HEK293 (cell line): ENCODE results near the gene SLC6A6.

Source experiments
- CTCF ChIA-PET: fragments of 350-600 bp; formaldehyde crosslinking; extraction: SDS; loops from one replicate; lab custom pipeline; 2021; ENCODE audit warnings: antibody characterized with exemption; lab: Yijun Ruan, JAX
- POLR2A ChIA-PET: fragments of 300-600 bp; formaldehyde crosslinking; extraction: SDS; loops from one replicate; lab custom pipeline; 2020; ENCODE audit warnings: antibody characterized with exemption, inconsistent platforms; lab: Yijun Ruan, JAX
- H3K27ac ChIP-seq: fragments of 200-500 bp; sonication (Bioruptor generic); 2 replicates; pipeline ENCODE4 v1.5.1; 2014; ENCODE audit warnings: low read depth, low read length, control low read depth, inconsistent platforms; ENCODE audit errors: extremely low read depth
- H3K36me3 ChIP-seq, 2 experiments: fragments of 200-500 bp in 1 of 2; sonication (Bioruptor generic) in 1 of 2; 1 replicate in 1 of 2; 2 replicates in 1 of 2; pipeline ENCODE4 v1.5.1; 2014 to 2017; ENCODE audit warnings: inconsistent platforms in 2 of 2, low read length in 2 of 2; ENCODE audit not compliant: control insufficient read depth in 2 of 2, insufficient read depth in 1 of 2
- H3K4me1 ChIP-seq: fragments of 200-500 bp; sonication (Bioruptor generic); 2 replicates; pipeline ENCODE4 v1.5.1; 2014; ENCODE audit warnings: mild to moderate bottlenecking, low read length, inconsistent platforms; ENCODE audit not compliant: control insufficient read depth, insufficient read depth
- H3K4me3 ChIP-seq: 2 replicates; pipeline ENCODE4 v1.5.1; 2011; ENCODE audit warnings: low read depth, mild to moderate bottlenecking, control low read depth, low read length, moderate library complexity
- H3K9me3 ChIP-seq: fragments of 200-500 bp; sonication (Bioruptor generic); 2 replicates; pipeline ENCODE4 v1.5.1; 2014; ENCODE audit warnings: low read depth, low read length, inconsistent platforms; ENCODE audit not compliant: control insufficient read depth, insufficient read depth
- GLI2 ChIP-seq: fragments of 450-650 bp; formaldehyde crosslinking; IDR thresholded peaks from 2 replicates; pipeline ENCODE4; 2017; ENCODE audit warnings: missing biosample characterization, missing genetic modification characterization, low read depth, borderline replicate concordance
- GLIS2 ChIP-seq: fragments of 450-650 bp; formaldehyde crosslinking; IDR thresholded peaks from 2 replicates; pipeline ENCODE4 v1.5.1; 2016; ENCODE audit warnings: missing biosample characterization, missing genetic modification characterization
- KLF1 ChIP-seq: fragments of 450-650 bp; formaldehyde crosslinking; IDR thresholded peaks from 2 replicates; pipeline ENCODE4 v1.5.1; 2016; ENCODE audit warnings: missing biosample characterization, missing genetic modification characterization
- REPIN1 ChIP-seq: fragments of 450-650 bp; formaldehyde crosslinking; IDR thresholded peaks from 2 replicates; pipeline ENCODE4 v1.5.1; 2017; ENCODE audit warnings: missing biosample characterization, missing genetic modification characterization, low read depth
- SP3 ChIP-seq: fragments of 450-650 bp; formaldehyde crosslinking; IDR thresholded peaks from 2 replicates; pipeline ENCODE4 v1.5.1; 2016; ENCODE audit warnings: missing biosample characterization, missing genetic modification characterization
- TCF7L2 ChIP-seq: IDR thresholded peaks from 2 replicates; pipeline ENCODE4 v1.6.1; 2011; ENCODE audit warnings: low read depth, mild to moderate bottlenecking, inconsistent platforms, low read length, moderate library complexity, borderline replicate concordance
- ZBTB7A ChIP-seq: fragments of 450-650 bp; formaldehyde crosslinking; IDR thresholded peaks from 2 replicates; pipeline ENCODE4 v1.5.1; 2016; ENCODE audit warnings: low read depth, missing biosample characterization, missing genetic modification characterization
- ZFP69B ChIP-seq: fragments of 450-650 bp; formaldehyde crosslinking; IDR thresholded peaks from 2 replicates; pipeline ENCODE4 v1.5.1; 2016; ENCODE audit warnings: missing biosample characterization, missing genetic modification characterization
- ZIC2 ChIP-seq: fragments of 450-650 bp; formaldehyde crosslinking; IDR thresholded peaks from 2 replicates; pipeline ENCODE4 v1.5.1; 2016; ENCODE audit warnings: missing biosample characterization, missing genetic modification characterization
- ZNF174 ChIP-seq: fragments of 450-650 bp; formaldehyde crosslinking; IDR thresholded peaks from 2 replicates; pipeline ENCODE4 v1.5.0; 2017; ENCODE audit warnings: missing biosample characterization, mild to moderate bottlenecking, missing genetic modification characterization
- ZNF211 ChIP-seq: fragments of 450-650 bp; formaldehyde crosslinking; IDR thresholded peaks from 2 replicates; pipeline ENCODE4 v1.5.1; 2016; ENCODE audit warnings: low read depth, missing biosample characterization, missing genetic modification characterization
- ZNF394 ChIP-seq: fragments of 450-650 bp; formaldehyde crosslinking; IDR thresholded peaks from 2 replicates; pipeline ENCODE4 v1.5.1; 2016; ENCODE audit warnings: missing biosample characterization, missing genetic modification characterization, mild to moderate bottlenecking, moderate library complexity, borderline replicate concordance
- ZNF433 ChIP-seq: fragments of 450-650 bp; formaldehyde crosslinking; IDR thresholded peaks from 2 replicates; pipeline ENCODE4 v1.5.1; 2016; ENCODE audit warnings: missing biosample characterization, missing genetic modification characterization, low read depth
- ZNF561 ChIP-seq: fragments of 450-650 bp; IDR thresholded peaks from 2 replicates; pipeline ENCODE4 v1.5.1; 2018; ENCODE audit warnings: missing biosample characterization, missing genetic modification characterization, borderline replicate concordance
- ZNF626 ChIP-seq: fragments of 450-650 bp; sonication (Bioruptor Pico); formaldehyde crosslinking; IDR thresholded peaks from 2 replicates; pipeline ENCODE4 v1.5.1; 2018; ENCODE audit warnings: missing biosample characterization, missing genetic modification characterization, inconsistent platforms
- ZSCAN30 ChIP-seq: fragments of 450-650 bp; IDR thresholded peaks from 2 replicates; pipeline ENCODE4 v1.5.1; 2018; ENCODE audit warnings: missing biosample characterization, mild to moderate bottlenecking, missing genetic modification characterization, moderate library complexity
- TF ChIP-seq, protein P1 (sequence below): fragments of 450-650 bp; formaldehyde crosslinking; IDR thresholded peaks from 2 replicates; pipeline ENCODE4 v1.5.1; 2016; ENCODE audit warnings: missing biosample characterization, missing genetic modification characterization, borderline replicate concordance
- TF ChIP-seq, protein P2 (sequence below): fragments of 450-650 bp; formaldehyde crosslinking; IDR thresholded peaks from 2 replicates; pipeline ENCODE4 v1.5.1; 2016; ENCODE audit warnings: missing biosample characterization, missing genetic modification characterization
- TF ChIP-seq, protein P3 (sequence below): fragments of 450-650 bp; formaldehyde crosslinking; IDR thresholded peaks from 2 replicates; pipeline ENCODE4 v1.5.1; 2016; ENCODE audit warnings: missing biosample characterization, missing genetic modification characterization
- TF ChIP-seq, protein P4 (sequence below): fragments of 450-650 bp; formaldehyde crosslinking; IDR thresholded peaks from 2 replicates; pipeline ENCODE4 v1.5.1; 2016; ENCODE audit warnings: missing biosample characterization, missing genetic modification characterization
- TF ChIP-seq, protein P5 (sequence below): fragments of 450-650 bp; formaldehyde crosslinking; IDR thresholded peaks from 2 replicates; pipeline ENCODE4 v1.5.1; 2017; ENCODE audit warnings: missing biosample characterization, mild to moderate bottlenecking, missing genetic modification characterization, moderate library complexity

SLC6A6 gene

DNA sequence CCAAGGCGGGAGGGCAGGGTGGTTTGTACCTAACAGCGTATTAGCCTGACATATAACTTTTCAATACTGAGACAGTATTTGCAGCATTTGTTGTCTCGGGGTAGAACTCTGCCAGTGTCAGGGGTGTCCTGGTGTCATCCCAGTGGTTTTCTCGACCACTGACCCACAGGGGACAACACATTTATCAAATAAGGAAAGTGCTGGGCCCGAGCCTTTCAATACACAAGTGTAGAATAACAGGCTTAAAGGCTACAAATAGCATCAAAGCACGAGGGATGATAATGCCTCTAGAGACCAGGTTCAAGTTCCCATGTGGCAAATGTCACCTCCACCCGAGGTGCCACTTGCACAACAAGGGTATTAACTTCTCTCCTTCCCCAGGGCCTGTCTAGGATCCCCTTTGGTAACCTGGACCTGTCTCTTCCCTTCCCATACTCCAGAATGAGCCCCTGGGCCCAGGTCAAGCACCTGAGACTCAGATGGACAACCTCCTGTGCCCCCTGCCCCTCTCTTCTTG lies 9.5 kb upstream of the SLC6A6 start (continued):
- TF ChIP-seq ZNF626 (tag by site-specific recombination) = no peak
- no peak for TF ChIP-seq SP3
- TF ChIP-seq ZNF561 (tag by site-specific recombination) = no peak
- TF ChIP-seq, protein P1, sequence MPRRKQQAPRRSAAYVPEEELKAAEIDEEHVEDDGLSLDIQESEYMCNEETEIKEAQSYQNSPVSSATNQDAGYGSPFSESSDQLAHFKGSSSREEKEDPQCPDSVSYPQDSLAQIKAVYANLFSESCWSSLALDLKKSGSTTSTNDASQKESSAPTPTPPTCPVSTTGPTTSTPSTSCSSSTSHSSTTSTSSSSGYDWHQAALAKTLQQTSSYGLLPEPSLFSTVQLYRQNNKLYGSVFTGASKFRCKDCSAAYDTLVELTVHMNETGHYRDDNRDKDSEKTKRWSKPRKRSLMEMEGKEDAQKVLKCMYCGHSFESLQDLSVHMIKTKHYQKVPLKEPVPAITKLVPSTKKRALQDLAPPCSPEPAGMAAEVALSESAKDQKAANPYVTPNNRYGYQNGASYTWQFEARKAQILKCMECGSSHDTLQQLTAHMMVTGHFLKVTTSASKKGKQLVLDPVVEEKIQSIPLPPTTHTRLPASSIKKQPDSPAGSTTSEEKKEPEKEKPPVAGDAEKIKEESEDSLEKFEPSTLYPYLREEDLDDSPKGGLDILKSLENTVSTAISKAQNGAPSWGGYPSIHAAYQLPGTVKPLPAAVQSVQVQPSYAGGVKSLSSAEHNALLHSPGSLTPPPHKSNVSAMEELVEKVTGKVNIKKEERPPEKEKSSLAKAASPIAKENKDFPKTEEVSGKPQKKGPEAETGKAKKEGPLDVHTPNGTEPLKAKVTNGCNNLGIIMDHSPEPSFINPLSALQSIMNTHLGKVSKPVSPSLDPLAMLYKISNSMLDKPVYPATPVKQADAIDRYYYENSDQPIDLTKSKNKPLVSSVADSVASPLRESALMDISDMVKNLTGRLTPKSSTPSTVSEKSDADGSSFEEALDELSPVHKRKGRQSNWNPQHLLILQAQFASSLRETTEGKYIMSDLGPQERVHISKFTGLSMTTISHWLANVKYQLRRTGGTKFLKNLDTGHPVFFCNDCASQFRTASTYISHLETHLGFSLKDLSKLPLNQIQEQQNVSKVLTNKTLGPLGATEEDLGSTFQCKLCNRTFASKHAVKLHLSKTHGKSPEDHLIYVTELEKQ = no peak
- no peak for TF ChIP-seq GLI2 (tag by site-specific recombination)
- TF ChIP-seq, protein P2, sequence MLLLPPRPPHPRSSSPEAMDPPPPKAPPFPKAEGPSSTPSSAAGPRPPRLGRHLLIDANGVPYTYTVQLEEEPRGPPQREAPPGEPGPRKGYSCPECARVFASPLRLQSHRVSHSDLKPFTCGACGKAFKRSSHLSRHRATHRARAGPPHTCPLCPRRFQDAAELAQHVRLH = no peak
- no peak for TF ChIP-seq REPIN1 (tag by site-specific recombination)
- TF ChIP-seq GLIS2 (tag by site-specific recombination) = no peak
- TF ChIP-seq ZNF211 (tag by site-specific recombination) = no peak
- TF ChIP-seq, protein P3, sequence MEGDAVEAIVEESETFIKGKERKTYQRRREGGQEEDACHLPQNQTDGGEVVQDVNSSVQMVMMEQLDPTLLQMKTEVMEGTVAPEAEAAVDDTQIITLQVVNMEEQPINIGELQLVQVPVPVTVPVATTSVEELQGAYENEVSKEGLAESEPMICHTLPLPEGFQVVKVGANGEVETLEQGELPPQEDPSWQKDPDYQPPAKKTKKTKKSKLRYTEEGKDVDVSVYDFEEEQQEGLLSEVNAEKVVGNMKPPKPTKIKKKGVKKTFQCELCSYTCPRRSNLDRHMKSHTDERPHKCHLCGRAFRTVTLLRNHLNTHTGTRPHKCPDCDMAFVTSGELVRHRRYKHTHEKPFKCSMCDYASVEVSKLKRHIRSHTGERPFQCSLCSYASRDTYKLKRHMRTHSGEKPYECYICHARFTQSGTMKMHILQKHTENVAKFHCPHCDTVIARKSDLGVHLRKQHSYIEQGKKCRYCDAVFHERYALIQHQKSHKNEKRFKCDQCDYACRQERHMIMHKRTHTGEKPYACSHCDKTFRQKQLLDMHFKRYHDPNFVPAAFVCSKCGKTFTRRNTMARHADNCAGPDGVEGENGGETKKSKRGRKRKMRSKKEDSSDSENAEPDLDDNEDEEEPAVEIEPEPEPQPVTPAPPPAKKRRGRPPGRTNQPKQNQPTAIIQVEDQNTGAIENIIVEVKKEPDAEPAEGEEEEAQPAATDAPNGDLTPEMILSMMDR = no peak
- no peak for TF ChIP-seq ZNF433 (tag by site-specific recombination)
- TF ChIP-seq, all 188 proteins: peak for 0

DNA sequence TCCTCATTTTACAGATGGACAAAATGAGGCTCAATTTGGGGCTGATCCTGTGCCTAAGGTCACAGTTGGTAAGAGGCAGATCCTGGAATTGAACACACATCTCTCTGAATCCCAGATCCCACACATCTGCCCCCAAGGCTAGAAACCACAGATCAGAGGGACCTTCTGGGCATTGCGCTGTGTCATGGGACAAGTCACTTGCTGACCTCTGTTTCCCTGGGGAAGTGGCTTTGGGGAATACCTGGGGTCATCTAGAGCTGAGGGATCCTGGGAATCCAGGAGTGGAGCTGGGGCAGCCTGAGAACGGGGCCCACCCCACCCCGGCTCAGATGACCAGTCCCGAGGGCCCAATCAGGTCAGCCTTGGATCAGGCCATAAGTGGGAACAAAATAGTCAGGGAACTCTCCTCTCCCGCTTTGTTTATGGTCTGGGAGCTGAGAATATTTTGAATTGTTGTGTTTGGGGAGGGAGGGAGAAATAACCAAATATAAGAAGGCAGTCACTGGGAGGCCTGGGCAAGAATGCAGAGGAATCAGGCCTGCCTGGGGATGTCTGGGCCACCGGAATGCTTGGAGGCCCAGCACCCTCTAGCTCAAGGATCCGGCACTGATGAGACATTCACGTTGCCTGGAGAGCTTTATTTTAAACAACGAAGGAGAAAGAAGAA lies 8.8 kb upstream of the SLC6A6 start:
- H3K9me3 ChIP-seq = no peaks in the 10 kb centered on the region
- no peak for TF ChIP-seq KLF1
- TF ChIP-seq ZNF394 = no peak
- TF ChIP-seq TCF7L2 = no peak
- no peak for TF ChIP-seq ZNF174 (tag by site-specific recombination)
- no peak for TF ChIP-seq ZIC2 (tag by site-specific recombination)
- peak; percentile 41; the same call in 1 of the 2 replicates for TF ChIP-seq ZFP69B (tag by site-specific recombination)
- TF ChIP-seq, all 188 proteins: peak for 1
- POLR2A ChIA-PET = no interaction called here
- H3K4me1 ChIP-seq = no peaks in the 10 kb centered on the region
- H3K27ac ChIP-seq = no peak overlapping the region
- no peaks in the 10 kb centered on the region for H3K36me3 ChIP-seq
- CTCF ChIA-PET = interaction anchor here (0.7 to 1.2 kb wide), 4 partner anchors 18 to 158 kb away, joined by 3 to 4 read pairs (median 3); no protein-coding TSS in a partner anchor
- H3K4me3 ChIP-seq = no peak overlapping the region

DNA sequence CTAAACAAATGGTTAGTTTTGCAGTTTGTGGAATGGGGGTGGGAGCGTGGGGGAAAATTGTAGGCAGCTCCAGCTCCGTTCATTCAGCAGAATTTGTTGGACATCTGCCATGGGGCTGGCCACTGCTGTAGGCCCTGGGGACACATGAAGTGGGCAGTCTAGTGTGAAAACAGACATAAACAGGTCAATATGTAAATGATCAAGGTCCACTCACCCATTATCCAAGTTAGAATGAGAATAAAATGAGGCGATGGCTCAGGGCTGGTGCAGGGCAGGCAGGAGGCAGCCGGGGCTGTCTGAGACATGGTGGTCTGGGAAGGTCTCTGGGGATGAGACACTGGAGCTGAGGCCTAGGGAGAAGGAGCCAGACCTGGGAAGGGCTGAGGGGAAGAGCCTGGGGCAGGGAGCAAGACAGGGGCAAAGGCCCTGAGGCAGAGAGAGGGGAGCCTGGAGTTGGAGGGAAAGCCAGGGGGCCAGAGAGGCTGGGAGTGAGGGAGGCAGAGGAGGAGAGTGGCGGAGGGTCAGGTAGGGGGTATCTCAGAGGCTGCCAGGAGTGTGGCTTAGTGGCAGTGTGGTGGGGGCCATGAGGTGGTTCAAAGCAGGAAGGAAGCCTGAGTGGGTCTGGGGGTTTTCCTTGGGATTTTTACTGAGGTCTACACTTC lies 6.2 kb upstream of the SLC6A6 start:
- Histone ChIP-seq H3K27ac (no peak overlapping the region), H3K9me3 (no peaks in the 10 kb centered on the region), H3K36me3 (no peaks in the 10 kb centered on the region), H3K4me3 (no peak overlapping the region), H3K4me1 (no peaks in the 10 kb centered on the region)
- ChIA-PET CTCF (no interaction called here), POLR2A (no interaction called here)
- TF ChIP-seq, protein P4, sequence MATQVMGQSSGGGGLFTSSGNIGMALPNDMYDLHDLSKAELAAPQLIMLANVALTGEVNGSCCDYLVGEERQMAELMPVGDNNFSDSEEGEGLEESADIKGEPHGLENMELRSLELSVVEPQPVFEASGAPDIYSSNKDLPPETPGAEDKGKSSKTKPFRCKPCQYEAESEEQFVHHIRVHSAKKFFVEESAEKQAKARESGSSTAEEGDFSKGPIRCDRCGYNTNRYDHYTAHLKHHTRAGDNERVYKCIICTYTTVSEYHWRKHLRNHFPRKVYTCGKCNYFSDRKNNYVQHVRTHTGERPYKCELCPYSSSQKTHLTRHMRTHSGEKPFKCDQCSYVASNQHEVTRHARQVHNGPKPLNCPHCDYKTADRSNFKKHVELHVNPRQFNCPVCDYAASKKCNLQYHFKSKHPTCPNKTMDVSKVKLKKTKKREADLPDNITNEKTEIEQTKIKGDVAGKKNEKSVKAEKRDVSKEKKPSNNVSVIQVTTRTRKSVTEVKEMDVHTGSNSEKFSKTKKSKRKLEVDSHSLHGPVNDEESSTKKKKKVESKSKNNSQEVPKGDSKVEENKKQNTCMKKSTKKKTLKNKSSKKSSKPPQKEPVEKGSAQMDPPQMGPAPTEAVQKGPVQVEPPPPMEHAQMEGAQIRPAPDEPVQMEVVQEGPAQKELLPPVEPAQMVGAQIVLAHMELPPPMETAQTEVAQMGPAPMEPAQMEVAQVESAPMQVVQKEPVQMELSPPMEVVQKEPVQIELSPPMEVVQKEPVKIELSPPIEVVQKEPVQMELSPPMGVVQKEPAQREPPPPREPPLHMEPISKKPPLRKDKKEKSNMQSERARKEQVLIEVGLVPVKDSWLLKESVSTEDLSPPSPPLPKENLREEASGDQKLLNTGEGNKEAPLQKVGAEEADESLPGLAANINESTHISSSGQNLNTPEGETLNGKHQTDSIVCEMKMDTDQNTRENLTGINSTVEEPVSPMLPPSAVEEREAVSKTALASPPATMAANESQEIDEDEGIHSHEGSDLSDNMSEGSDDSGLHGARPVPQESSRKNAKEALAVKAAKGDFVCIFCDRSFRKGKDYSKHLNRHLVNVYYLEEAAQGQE (tag by site-specific recombination) = no peak
- TF ChIP-seq ZSCAN30 = no peak
- TF ChIP-seq, protein P5, sequence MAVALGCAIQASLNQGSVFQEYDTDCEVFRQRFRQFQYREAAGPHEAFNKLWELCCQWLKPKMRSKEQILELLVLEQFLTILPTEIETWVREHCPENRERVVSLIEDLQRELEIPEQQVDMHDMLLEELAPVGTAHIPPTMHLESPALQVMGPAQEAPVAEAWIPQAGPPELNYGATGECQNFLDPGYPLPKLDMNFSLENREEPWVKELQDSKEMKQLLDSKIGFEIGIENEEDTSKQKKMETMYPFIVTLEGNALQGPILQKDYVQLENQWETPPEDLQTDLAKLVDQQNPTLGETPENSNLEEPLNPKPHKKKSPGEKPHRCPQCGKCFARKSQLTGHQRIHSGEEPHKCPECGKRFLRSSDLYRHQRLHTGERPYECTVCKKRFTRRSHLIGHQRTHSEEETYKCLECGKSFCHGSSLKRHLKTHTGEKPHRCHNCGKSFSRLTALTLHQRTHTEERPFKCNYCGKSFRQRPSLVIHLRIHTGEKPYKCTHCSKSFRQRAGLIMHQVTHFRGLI (tag by site-specific recombination) = no peak
- TF ChIP-seq GLIS2 (tag by site-specific recombination) = 0 out of 2 replicates have a peak, but pooled peaks have one; percentile 26
- TF ChIP-seq ZBTB7A (tag by site-specific recombination) = peak; percentile 47; the same call in 1 of the 2 replicates
